Measurements from ENCODE around the gene RTP2. TPM values are rescaled to one million over a fixed set of nuclear protein-coding genes. Genes with fewer than 3 reads are reported as not detected.

Gene RTP2
- total RNA-seq, 1 donor from 2014 or later, result not detected

- Histone ChIP-seq H3K4me3 (no peak overlapping the region), H3K9me3 (replicated peaks) (peaks cover 3% of the 10 kb centered on the region), H3K27me3 (ENCODE audit: low read depth) (peaks cover 34% of the 10 kb centered on the region), H3K27ac (replicated peaks) (no peak overlapping the region), H3K36me3 (no peaks in the 10 kb centered on the region), H3K4me1 (peaks cover 10% of the 10 kb centered on the region)
- peak; percentile 95 for TF ChIP-seq CTCF (IDR thresholded peaks at IDR 0.05; ENCODE audit: borderline replicate concordance)
- intact Hi-C loops (cut with micrococcal nuclease), result loop anchor here (2.0 to 10.0 kb wide), 2 partner anchors 361 to 465 kb away; no protein-coding TSS in a partner anchor
- DNase-seq, result peak; percentile 73
These were observed 22.5 kb downstream of the RTP2 start for GRCh38 chr3:187679638-187680396.

- peaks cover 44% of the 10 kb centered on the region for H3K27me3 ChIP-seq (ENCODE audit: low read depth)
- H3K9me3 ChIP-seq (replicated peaks), result no peaks in the 10 kb centered on the region
- H3K36me3 ChIP-seq, result no peaks in the 10 kb centered on the region
- peaks cover 10% of the 10 kb centered on the region for H3K4me1 ChIP-seq
- no peak for DNase-seq
- no peak overlapping the region for H3K27ac ChIP-seq (replicated peaks)
- intact Hi-C loops (cut with micrococcal nuclease), result loop anchor here (2.0 to 10.0 kb wide), 2 partner anchors 360 to 464 kb away; no protein-coding TSS in a partner anchor
- H3K4me3 ChIP-seq, result no peak overlapping the region
- peak; percentile 71 for TF ChIP-seq CTCF (IDR thresholded peaks at IDR 0.05; ENCODE audit: borderline replicate concordance)
These were observed 23.6 kb downstream of the RTP2 start for GRCh38 chr3:187678726-187679268.

- intact Hi-C loops (cut with micrococcal nuclease), result loop anchor here (2.0 to 10.0 kb wide), 2 partner anchors 359 to 463 kb away; no protein-coding TSS in a partner anchor
- no peak overlapping the region for H3K4me3 ChIP-seq
- peaks cover 10% of the 10 kb centered on the region for H3K4me1 ChIP-seq
- no peaks in the 10 kb centered on the region for H3K36me3 ChIP-seq
- no peak overlapping the region for H3K27ac ChIP-seq (replicated peaks)
- peaks cover 56% of the 10 kb centered on the region for H3K27me3 ChIP-seq (ENCODE audit: low read depth)
- no peak for TF ChIP-seq CTCF (IDR thresholded peaks at IDR 0.05; ENCODE audit: borderline replicate concordance)
- no peak for DNase-seq
- no peaks in the 10 kb centered on the region for H3K9me3 ChIP-seq (replicated peaks)
These were observed 24.8 kb downstream of the RTP2 start for GRCh38 chr3:187677604-187678003.

DNA sequence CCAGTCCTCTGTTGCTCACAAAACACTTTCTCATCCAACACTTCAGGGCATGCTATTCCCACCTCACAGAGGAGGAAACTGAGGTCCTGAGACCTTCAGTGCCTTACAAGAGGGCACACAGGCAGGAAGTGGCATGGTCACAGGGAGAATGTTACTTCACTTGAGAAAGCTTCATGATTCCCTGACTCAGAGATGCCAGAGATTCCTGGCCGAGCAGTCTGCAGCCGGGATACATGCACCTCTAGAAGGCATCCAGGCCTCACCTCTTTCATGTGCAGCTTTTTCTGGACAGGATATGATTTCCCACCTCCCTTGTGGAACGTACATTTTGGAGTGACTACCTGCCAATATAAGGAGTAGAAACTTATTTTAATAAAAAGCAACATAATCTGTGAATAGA is 29.3 kb downstream of the RTP2 start:
- H3K4me1 ChIP-seq, result no peaks in the 10 kb centered on the region
- no peak overlapping the region for H3K27ac ChIP-seq (replicated peaks)
- H3K36me3 ChIP-seq, result no peaks in the 10 kb centered on the region
- no peak for TF ChIP-seq CTCF (IDR thresholded peaks at IDR 0.05; ENCODE audit: borderline replicate concordance)
- intact Hi-C loops (cut with micrococcal nuclease), result loop anchor here (10.0 kb wide), 1 partner anchor 458 kb away; no protein-coding TSS in a partner anchor
- DNase-seq, result no peak
- no peaks in the 10 kb centered on the region for H3K9me3 ChIP-seq (replicated peaks)
- H3K27me3 ChIP-seq (ENCODE audit: low read depth), result peaks cover 85% of the 10 kb centered on the region
- no peak overlapping the region for H3K4me3 ChIP-seq

- intact Hi-C loops (cut with micrococcal nuclease), result loop anchor here (10.0 kb wide), 1 partner anchor 455 kb away; no protein-coding TSS in a partner anchor
- DNase-seq, result no peak
- Histone ChIP-seq H3K4me3 (no peak within 1 kb of the TSS), H3K36me3 (no peaks in the 10 kb centered on the region), H3K4me1 (no peaks in the 10 kb centered on the region), H3K27ac (replicated peaks) (no peak within 1 kb of the TSS), H3K9me3 (replicated peaks) (no peaks in the 10 kb centered on the region), H3K27me3 (ENCODE audit: low read depth) (peaks cover 86% of the 10 kb centered on the region)
- no peak for TF ChIP-seq CTCF (IDR thresholded peaks at IDR 0.05; ENCODE audit: borderline replicate concordance)
These were observed 32.5 kb downstream of the RTP2 start, which contains the start of gene SST for GRCh38 chr3:187669675-187670504. SST (minus strand) TSS chr3:187670394; CDS start chr3:187670291, 103 bp downstream.
